Measurements from ENCODE around the gene KRT73.

Gene KRT73

DNA sequence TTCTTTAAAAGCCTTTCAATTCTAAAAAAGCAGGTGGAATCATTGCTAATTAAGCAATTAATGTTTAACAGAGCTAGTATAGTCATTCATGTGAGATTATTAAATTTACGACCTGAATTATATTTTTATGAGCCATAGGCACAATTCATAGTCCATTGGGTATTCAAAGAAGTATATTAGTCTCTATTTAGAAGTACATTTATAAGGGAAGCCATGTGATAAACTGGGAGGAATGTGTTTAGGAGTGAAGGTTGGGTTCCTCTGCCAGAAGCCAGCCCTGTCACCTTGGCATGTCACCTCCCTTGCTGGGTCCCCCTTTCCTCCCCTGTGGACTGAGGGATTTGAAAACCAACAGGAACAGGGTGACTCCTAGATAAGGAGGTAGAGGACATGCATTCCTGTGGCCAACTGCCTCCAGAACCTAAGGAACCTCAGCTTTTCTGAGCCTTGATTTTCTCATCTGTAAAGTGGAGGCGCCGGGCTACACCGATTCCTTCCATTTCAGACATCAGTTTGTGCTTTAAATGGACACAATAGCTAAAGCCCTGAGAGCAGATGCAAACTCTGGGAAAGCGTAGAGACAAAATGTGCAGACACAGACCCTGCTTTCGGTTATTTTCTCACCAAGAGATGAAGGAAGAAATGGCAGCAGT, 39.0 kb upstream of the KRT73 start:
- ChIA-PET CTCF (no interaction called here), POLR2A (no interaction called here)
- no peak for DNase-seq (ENCODE audit: low read depth, low spot score)
- TF ChIP-seq, protein P1, sequence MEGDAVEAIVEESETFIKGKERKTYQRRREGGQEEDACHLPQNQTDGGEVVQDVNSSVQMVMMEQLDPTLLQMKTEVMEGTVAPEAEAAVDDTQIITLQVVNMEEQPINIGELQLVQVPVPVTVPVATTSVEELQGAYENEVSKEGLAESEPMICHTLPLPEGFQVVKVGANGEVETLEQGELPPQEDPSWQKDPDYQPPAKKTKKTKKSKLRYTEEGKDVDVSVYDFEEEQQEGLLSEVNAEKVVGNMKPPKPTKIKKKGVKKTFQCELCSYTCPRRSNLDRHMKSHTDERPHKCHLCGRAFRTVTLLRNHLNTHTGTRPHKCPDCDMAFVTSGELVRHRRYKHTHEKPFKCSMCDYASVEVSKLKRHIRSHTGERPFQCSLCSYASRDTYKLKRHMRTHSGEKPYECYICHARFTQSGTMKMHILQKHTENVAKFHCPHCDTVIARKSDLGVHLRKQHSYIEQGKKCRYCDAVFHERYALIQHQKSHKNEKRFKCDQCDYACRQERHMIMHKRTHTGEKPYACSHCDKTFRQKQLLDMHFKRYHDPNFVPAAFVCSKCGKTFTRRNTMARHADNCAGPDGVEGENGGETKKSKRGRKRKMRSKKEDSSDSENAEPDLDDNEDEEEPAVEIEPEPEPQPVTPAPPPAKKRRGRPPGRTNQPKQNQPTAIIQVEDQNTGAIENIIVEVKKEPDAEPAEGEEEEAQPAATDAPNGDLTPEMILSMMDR (IDR thresholded peaks at IDR 0.05; ENCODE audit: insufficient read depth, low read length, missing control alignments) = no peak
- H3K4me3 ChIP-seq (ENCODE audit: low read depth, low read length) = no peak overlapping the region

DNA sequence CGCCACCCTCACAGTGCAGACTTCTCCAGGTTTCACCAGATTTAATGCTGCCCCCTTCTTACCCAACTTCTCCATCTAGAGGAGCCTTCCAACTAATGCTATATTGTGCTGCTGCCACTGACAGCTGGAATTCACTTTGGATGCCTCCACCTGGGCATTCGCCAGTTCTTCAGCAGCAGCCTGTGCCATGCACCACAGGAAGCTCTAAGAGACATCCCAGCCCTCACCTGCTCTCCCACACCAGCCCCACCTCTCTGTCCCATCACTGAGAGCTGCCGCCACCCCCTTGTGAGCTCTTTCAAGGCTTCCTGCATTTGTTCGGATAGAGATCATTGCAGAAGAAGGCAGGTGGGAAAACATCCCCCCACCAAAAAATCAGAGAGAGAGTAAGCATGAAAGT, 38.3 kb upstream of the KRT73 start:
- ChIA-PET CTCF (interaction anchor here (1.3 kb wide), 1 partner anchor 223 kb away, joined by 5 read pairs; no protein-coding TSS in a partner anchor), POLR2A (no interaction called here)
- TF ChIP-seq, protein P1 (IDR thresholded peaks at IDR 0.05; ENCODE audit: insufficient read depth, low read length, missing control alignments) = no peak
- DNase-seq (ENCODE audit: low read depth, low spot score) = no peak
- H3K4me3 ChIP-seq (ENCODE audit: low read depth, low read length) = no peak overlapping the region

DNA sequence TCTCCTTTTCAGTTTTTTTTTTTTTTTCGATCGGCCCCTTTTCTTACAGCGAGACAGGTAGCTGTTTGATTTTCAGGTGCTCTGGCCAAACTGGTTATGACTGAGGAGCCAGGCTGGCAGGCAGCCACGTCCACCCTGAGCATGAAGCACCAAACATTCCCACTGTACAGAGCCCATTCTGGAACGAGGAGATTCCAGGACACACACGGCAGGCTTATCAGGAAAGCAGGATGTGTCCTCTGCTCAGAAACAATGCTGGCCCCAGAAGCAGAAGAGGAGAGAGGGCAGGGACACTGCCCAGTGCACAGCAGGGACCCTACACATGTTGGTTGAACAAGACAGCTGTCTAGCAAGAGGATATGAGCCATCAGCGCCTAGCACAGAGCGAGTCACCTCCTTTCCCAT, 37.4 kb upstream of the KRT73 start:
- POLR2A ChIA-PET = no interaction called here
- DNase-seq (ENCODE audit: low read depth, low spot score) = no peak
- TF ChIP-seq, protein P1 (IDR thresholded peaks at IDR 0.05; ENCODE audit: insufficient read depth, low read length, missing control alignments) = no peak
- H3K4me3 ChIP-seq (ENCODE audit: low read depth, low read length) = no peak overlapping the region
- CTCF ChIA-PET = interaction anchor here (1.3 kb wide), 1 partner anchor 224 kb away, joined by 5 read pairs; no protein-coding TSS in a partner anchor

DNA sequence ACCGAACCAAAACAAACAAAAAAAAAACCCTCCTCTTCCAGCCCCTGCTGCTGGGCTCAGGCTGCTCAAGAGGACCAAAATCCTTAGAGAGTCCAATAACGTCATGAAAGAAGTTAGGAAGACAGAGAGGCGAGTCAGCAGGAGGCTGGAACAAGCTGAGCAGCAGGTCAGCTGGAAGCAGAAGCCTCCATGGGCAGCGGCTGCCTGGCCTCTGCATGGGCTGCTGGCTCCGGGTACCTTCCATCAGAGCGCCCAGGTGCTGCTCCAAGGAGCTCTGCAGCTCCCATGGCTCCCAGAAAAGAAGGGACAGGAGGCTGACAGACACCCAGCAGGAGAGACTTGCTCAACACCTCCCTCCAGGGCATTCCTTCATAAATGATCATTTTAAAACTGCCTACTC, 36.9 kb upstream of the KRT73 start:
- ChIA-PET POLR2A (no interaction called here), CTCF (interaction anchor here (1.3 kb wide), 1 partner anchor 225 kb away, joined by 5 read pairs; no protein-coding TSS in a partner anchor)
- H3K4me3 ChIP-seq (ENCODE audit: low read depth, low read length) = no peak overlapping the region
- TF ChIP-seq, protein P1 (IDR thresholded peaks at IDR 0.05; ENCODE audit: insufficient read depth, low read length, missing control alignments) = no peak
- no peak for DNase-seq (ENCODE audit: low read depth, low spot score)

DNA sequence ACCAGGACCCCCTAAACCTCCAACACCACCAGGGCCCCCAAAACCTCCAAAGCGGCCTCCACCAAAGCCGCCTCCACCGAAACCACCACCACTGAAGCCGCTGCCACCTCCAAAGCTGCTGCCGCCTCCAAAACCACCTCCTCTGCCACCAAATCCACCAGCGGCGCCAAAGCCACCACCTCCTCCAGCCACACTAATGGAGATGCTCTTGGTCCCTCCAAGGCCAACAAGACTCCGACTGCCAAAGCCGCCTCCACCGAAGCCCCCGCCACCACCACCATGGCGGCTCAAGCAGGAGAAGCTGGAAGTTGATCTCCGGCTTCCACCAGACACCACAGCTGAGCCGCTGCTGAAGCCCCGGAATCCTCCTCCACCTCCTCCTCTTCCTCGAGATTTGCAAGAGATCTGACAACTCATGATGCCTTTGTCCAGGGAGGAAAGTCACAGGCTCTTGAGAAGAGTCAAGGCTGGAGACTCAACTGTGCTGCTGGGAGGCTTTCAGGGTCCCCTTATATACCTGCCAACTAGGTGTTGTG, 33.4 kb upstream of the KRT73 start, which contains the start of gene KRT2:
Gene KRT2, minus strand, starts transcription at position 486 of the 536 bp plus-strand sequence. Its CDS starts 69 bp downstream, at position 417.
- DNase-seq (ENCODE audit: low read depth, low spot score) = no peak
- no peak within 1 kb of the TSS for H3K4me3 ChIP-seq (ENCODE audit: low read depth, low read length)
- CTCF ChIA-PET = interaction anchor here (2.0 kb wide), 1 partner anchor 228 kb away, joined by 4 read pairs; no protein-coding TSS in a partner anchor
- TF ChIP-seq, protein P1 (IDR thresholded peaks at IDR 0.05; ENCODE audit: insufficient read depth, low read length, missing control alignments) = no peak
- POLR2A ChIA-PET = no interaction called here

DNA sequence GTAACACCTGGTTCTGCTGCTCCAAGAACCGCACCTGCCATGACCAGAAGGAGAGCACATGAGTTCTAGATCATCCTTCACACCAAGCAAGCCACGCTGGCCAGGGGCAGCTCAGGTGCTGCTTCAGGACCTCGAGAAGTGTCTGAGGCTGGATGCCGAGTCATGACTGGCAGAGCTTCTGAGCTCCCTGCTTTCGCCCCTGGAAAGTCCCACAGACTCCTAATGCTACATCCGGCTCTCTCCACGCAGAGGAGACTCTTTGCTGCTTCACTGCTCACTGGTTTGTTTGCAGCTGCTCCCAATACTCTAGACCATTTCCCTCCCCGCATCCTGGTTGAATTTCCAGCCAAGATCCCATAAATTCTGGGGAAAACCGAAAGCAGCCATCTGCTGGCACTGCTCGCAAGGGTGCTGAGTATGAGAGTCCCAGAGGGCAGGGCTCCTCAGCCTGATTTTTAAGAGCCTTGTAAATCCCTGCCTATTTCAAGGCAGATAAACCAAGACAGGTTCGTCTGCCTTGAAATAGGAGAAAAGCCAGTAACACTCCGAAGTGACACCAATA, 32.2 kb upstream of the KRT73 start:
- ChIA-PET CTCF (interaction anchor here (2.0 kb wide), 1 partner anchor 229 kb away, joined by 4 read pairs; no protein-coding TSS in a partner anchor), POLR2A (no interaction called here)
- DNase-seq (ENCODE audit: low read depth, low spot score) = no peak
- TF ChIP-seq, protein P1 (IDR thresholded peaks at IDR 0.05; ENCODE audit: insufficient read depth, low read length, missing control alignments) = no peak
- no peak overlapping the region for H3K4me3 ChIP-seq (ENCODE audit: low read depth, low read length)

All from AG04449 (cell line).